ENCODE measurements around the gene KCNH3. TPM values are rescaled to one million over a fixed set of nuclear protein-coding genes. Genes with fewer than 3 reads are reported as not detected.

KCNH3 gene
- total RNA-seq, 1 experiment from 2014 or later, result 0.26 TPM

- Histone ChIP-seq H3K14ac (ENCODE audit: insufficient read depth, low read length) (no peak overlapping the region), H3K23me2 (ENCODE audit: insufficient read length, low read depth, low read length, poor library complexity, severe bottlenecking) (no peaks in the 10 kb centered on the region), H3K79me1 (ENCODE audit: insufficient read depth, low read depth, low read length, poor library complexity, severe bottlenecking) (no peaks in the 10 kb centered on the region), H3K18ac (ENCODE audit: insufficient read length, low read depth, low read length) (no peak overlapping the region), H3K9ac (ENCODE audit: extremely low read depth, insufficient read length, low read length) (no peak overlapping the region), H4K91ac (ENCODE audit: insufficient read length, low read depth, low read length) (no peak overlapping the region), H2BK15ac (ENCODE audit: low read depth, low read length) (no peak overlapping the region), H4K20me1 (ENCODE audit: control insufficient read depth, insufficient read depth, insufficient read length) (peaks cover 3% of the 10 kb centered on the region), H4K5ac (ENCODE audit: insufficient read length, low read depth, low read length) (no peak overlapping the region), H2BK5ac (ENCODE audit: insufficient read length, low read length) (no peak overlapping the region), H4K8ac (replicated peaks; ENCODE audit: insufficient read length, low read depth, low read length) (no peak overlapping the region), H3K4ac (ENCODE audit: low read depth, low read length) (no peak overlapping the region), H3K9me3 (ENCODE audit: control insufficient read depth, low read depth, low read length) (no peaks in the 10 kb centered on the region), H3K27me3 (ENCODE audit: insufficient read depth, low read length) (no peaks in the 10 kb centered on the region), H2BK120ac (ENCODE audit: low read depth, low read length, poor library complexity, severe bottlenecking) (no peak overlapping the region), H3K4me2 (ENCODE audit: insufficient read depth, insufficient read length, low read length) (no peak overlapping the region), H2AK5ac (ENCODE audit: insufficient read length, low read length) (no peak overlapping the region), H3T11ph (ENCODE audit: low read length) (no peak overlapping the region), H2AFZ (ENCODE audit: low read length) (no peak overlapping the region), H3K27ac (ENCODE audit: insufficient read length, low read depth, low read length) (no peak overlapping the region), H2BK12ac (ENCODE audit: insufficient read length, low read depth, low read length) (no peak overlapping the region), H3K56ac (ENCODE audit: insufficient read length, low read depth, low read length) (no peak overlapping the region), H2BK20ac (ENCODE audit: low read depth, low read length, poor library complexity, severe bottlenecking) (no peak overlapping the region), H3K4me1 (ENCODE audit: insufficient read depth, low read length) (no peaks in the 10 kb centered on the region), H3K23ac (ENCODE audit: insufficient read length, low read depth, low read length) (no peak overlapping the region), H3K79me2 (ENCODE audit: insufficient read depth, low read length) (no peaks in the 10 kb centered on the region)
- no peak for TF ChIP-seq CTCF (conservative IDR thresholded peaks at IDR 0.05)
- no peak overlapping the region for H3K4me3 Mint-ChIP-seq
- no peak for DNase-seq
- H3K27me3 Mint-ChIP-seq (ENCODE audit: low read depth), result peaks cover 2% of the 10 kb centered on the region; the same call in 1 of the 2 replicates
- H3K9me3 Mint-ChIP-seq, result no peaks in the 10 kb centered on the region
- peaks cover 9% of the 10 kb centered on the region in 2 experiments for H3K4me1 Mint-ChIP-seq
- H3K36me3 Mint-ChIP-seq (ENCODE audit: insufficient read depth in 1 of 3, low read depth in 3 of 3), result peaks cover 2 to 15% (median 10%) of the 10 kb centered on the region in 3 experiments; a peak in 5 of 7 replicates
- no CpG with 5 or more reads among the region's 13 CpGs for WGBS (ENCODE audit: extremely low coverage, insufficient read length, low lambda C conversion rate)
- peak overlapping the region in 2 of 3 experiments; percentile 16 to 32; a peak in 1 of 7 replicates for H3K27ac Mint-ChIP-seq
These were observed 39.8 kb downstream of the KCNH3 start for GRCh38 chr12:49578471-49579112.

Measured in H9 (cell line).